Jurkat, Clone E6-1 (cell line): Measurements from ENCODE around the gene GP5. TPM values are rescaled to one million over a fixed set of nuclear protein-coding genes. Genes with fewer than 3 reads are reported as not detected.

Experiments used
- DNase-seq: peaks from one replicate; pipeline ENCODE4 v3.0.0-alpha.2; 2011; ENCODE audit warnings: low read depth, low spot score
- H3K4me3 ChIP-seq: 2 replicates; pipeline ENCODE4 v1.5.1; 2011; ENCODE audit warnings: mild to moderate bottlenecking, low read length, control low read depth, moderate library complexity
- polyA plus RNA-seq: library from polyadenylated mRNA; unstranded; fragments of >200 nt; gene quantifications from one replicate; pipeline ENCODE4 v1.2.1, GENCODE V29; 2012; ENCODE audit warnings: missing spikeins; ENCODE audit not compliant: insufficient read length, insufficient read depth

Gene GP5, protein sequence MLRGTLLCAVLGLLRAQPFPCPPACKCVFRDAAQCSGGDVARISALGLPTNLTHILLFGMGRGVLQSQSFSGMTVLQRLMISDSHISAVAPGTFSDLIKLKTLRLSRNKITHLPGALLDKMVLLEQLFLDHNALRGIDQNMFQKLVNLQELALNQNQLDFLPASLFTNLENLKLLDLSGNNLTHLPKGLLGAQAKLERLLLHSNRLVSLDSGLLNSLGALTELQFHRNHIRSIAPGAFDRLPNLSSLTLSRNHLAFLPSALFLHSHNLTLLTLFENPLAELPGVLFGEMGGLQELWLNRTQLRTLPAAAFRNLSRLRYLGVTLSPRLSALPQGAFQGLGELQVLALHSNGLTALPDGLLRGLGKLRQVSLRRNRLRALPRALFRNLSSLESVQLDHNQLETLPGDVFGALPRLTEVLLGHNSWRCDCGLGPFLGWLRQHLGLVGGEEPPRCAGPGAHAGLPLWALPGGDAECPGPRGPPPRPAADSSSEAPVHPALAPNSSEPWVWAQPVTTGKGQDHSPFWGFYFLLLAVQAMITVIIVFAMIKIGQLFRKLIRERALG
- 0.97 TPM for polyA plus RNA-seq

DNA sequence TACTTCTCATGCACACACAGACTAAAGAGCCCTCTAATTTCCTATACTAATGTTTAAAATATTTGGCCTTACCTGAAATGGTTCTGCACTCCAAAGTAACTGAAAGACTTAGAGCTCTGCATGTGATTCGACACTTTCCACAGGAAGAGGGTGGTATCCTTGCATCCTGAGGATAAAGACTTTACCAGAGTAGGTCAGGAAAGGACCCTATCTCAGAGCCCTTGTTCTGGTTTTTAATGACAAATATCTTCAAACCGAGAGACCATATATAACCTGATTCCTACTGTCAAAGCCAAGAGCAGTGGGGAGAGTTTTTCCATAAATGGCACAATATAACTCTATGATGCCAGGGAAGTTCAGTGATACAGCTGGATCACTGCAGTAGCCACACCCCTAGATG is at the start of gene GP5:
Gene GP5 (minus strand): TSS at position 101 of the 400 bp plus-strand sequence. CDS start 984 bp downstream, outside the sequence.
- no peak within 1 kb of the TSS for H3K4me3 ChIP-seq

DNA sequence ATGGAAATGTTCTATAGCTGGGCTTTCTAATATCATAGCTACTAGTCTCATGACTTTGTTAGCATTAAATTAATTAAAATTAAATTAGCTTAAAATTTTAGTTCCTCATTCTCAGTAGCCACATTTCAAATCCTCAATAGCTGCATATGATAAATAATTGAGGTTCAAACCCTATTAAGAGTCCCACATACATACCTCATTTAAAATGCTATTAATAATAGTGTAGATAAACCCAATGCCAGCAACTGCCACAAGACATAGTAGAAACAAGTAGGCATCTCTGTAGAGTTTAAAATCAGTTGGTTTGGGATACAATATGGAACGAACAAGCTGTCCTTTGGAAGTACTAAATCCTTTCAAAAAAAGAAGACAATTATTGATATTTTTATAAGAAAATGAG is 48.6 kb upstream of the GP5 start:
- H3K4me3 ChIP-seq, result no peak overlapping the region
- no peak for DNase-seq

More for the DNA sequence above, at the start of gene GP5:
- DNase-seq, result no peak

DNA sequence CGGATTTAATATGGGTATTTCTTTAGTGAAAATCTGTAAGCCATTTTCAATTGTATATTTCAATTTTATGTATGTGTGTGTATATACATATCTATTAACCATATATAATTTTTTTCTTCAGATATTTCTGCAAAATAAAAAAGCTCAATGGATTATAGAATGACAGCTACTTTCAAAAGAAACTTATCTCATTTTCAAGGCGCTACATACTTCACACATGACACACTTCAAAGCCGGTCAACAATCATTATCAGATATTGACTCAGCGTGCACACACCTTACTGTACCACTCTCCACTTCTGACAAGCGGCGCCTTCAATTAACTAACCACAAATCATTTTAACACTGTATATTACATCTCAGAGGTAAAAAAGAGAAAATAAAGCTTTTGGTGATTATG is 48.1 kb upstream of the GP5 start:
- no peak overlapping the region for H3K4me3 ChIP-seq
- DNase-seq, result peak; percentile 71

DNA sequence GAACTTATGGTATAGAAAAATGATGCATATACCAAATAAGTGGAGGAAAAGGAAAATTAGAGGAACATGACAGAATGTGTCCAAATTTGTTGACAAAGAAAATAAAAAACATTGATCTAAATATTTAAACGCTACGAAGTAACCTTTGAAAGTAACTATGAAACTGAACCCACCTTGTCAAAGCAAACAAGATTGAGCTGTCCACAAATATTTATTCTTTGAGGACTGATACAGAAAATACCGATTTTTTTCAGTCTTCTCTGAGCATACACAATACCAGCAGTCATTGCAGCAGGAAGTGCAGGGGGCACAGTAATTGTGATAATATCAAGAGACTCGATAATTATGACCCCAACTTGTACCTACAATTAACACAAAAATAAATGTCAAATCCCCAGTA is 47.7 kb upstream of the GP5 start:
- H3K4me3 ChIP-seq, result no peak overlapping the region
- no peak for DNase-seq

DNA sequence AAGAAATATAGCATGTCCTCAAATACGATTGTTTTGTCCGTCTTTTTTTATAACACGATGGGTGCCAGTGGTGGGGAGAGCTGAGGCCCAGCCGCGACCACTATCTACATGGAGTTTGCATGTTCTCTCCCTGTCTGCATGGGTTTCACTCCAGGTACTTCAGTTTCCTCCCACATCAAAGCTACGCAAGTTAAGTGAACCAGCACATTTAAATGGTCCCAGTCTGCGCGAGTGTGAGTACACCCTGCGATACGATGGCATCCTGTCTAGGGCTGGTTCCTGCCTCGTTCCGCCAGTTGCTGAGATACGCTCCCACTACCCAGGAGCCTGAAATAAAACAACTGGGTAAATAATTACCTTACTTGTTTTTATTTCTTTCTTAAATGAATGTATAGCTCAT is 47.1 kb upstream of the GP5 start:
- no peak overlapping the region for H3K4me3 ChIP-seq
- DNase-seq, result peak; percentile 35

DNA sequence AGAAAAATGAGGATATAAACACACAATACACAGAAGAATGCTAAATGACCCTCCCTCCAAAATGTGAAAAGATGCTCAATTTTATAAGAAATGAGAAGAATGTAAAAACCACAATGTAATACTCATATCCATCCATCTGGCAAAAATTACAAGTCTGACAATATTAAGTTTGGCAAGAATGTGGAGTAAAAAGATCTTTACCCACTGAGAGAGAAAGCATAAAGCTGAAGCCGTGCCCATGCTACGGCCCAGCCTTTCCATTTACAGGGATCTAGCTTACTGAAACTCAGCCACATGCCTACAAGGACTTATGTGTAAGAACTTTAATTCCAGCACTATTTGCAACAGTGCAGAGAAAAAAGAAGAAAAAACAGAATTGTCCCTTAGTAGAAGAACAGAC is 44.8 kb upstream of the GP5 start:
- H3K4me3 ChIP-seq, result no peak overlapping the region
- no peak for DNase-seq

DNA sequence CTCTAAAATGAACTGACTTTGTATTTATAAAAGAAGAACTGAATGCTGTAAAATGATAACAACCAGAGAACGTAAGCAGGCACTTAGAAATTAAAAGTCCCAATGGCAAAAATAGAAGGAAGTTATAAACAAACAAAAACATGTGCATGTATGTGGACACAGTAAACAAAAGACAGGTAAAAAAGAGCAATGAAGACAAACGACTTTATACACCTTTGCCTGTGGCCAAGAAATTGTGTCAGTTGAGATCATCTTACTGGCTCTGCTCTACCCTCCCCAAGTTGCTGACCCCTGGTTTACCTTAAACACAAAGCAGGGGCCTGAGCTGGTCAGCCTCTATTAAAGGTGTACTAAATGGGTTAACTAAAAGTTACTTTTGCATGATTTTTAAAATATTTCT is 41.7 kb upstream of the GP5 start:
- no peak overlapping the region for H3K4me3 ChIP-seq
- no peak for DNase-seq

DNA sequence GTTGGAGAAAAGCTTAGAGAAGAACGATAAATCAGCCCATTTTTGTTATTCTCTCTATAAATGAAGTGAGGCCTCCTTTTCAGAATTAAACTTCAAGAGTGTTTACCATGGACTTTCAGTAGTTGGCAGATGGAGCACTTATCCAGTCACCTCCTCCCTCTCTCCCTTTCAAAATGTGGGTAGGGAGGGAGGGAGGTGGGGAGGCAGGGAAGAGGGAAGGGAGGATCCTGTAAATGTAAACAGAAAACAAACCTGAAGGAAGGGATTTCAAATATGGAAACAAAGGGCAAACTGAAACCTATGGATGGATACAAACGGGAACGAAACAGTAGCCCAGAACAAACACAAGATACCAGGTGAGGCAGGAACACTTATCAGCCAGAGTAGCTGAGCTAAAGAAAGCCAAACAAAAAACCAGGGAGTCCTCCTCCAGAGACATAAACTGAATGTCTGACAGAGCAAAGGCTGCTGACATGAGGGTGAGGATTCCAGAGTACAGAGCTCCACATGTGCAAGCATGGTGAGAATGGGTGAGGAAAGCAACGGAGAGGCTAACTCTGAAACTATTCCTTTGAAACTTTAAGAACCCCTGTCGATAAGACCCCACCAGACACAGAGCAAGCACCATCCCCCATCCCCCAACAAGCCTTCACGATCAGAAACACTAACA is 41.0 kb upstream of the GP5 start:
- DNase-seq, result no peak
- no peak overlapping the region for H3K4me3 ChIP-seq

DNA sequence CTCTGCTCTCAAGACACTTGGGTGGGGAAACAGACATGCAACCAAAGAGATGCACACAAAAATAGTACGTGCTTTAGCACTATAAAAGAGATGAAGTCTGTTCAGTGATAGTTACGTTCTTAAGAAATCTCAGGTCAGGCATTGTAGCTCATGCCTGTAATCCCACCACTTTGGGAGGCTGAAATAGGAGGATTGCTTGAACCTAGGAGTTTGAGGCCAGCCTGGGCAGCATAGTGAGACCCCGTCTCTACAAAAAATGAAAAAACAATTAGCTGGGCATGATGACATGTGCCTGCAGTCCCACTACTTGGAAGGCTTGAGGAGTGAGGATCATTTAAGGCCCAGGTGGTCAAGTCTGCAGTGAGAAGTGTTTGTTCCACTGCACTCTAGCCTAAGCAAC is 35.4 kb upstream of the GP5 start:
- H3K4me3 ChIP-seq, result no peak overlapping the region

DNA sequence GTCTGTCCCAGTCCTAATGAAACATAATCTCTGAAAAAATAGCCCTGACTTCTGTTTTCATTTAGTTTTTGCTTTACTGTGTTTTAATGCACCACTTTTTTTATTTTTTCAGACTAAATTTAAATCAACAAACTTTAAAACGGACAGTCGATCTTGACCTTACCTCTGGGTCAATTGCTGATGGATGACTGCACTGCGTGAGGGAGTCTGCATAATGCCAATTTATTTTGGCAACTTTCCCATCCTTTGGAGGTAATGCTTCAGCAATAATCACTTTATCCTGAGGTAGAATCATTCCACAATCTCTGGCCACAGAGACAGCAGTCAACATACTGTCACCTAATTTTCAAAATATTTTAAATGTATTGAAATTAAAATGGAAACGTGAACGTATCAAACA is 32.5 kb upstream of the GP5 start:
- no peak for DNase-seq
- H3K4me3 ChIP-seq, result no peak overlapping the region

More for the DNA sequence above, 35.4 kb upstream of the GP5 start:
- no peak for DNase-seq

DNA sequence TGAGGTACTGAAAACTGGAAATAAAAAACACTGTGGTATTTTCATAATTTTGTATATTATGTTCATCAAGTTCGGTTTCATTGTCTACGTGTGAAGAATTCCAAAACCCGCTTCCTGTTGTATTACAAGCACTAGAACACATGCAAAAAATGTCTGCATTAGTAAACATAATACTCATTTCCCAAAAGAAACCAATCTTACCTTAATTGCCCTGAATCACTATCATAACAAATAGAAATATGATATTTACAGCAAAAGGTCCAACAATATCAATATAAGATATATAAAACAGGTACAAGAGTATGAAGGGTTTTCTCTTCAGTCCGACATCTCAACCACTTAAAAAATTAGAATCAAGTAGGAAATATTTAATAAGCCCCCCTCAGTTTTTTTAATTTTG is 26.3 kb upstream of the GP5 start:
- no peak for DNase-seq
- no peak overlapping the region for H3K4me3 ChIP-seq

DNA sequence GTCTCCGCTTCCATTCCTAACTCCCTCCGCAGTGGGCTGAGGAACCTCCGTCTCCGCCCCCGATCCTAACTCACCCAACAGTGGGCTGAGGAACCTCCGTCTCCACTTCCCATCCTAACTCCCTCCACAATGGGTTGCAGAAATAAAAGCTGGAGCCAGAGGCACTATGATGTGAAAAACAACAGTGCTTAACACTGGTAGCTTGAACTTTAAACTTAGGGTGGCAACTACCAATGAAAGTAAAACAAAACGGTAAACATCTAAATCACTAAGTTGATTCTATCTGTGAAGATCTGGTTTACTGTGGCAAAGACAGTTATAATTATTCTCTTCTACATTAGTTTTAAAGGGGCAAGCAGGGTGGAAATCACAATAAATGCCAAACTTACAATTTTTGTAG is 25.9 kb upstream of the GP5 start:
- H3K4me3 ChIP-seq, result no peak overlapping the region
- DNase-seq, result no peak

DNA sequence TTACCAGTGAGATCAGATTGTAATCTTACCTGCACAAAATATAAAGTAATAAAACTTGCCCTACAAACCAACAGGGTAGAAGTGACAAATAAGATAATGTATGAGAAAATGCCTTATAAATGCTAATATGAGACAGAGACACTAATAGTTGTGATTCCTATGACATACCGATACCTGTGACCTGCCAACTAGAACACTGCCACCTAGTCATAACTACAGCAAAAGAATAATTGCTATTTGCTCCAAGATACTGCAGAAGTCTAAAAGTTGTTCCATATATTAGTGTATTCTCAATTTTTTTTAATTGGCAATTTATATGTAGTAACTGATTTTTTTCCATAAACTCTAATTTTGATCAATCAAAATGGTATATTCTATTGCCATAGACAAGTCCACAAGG is 25.3 kb upstream of the GP5 start:
- no peak overlapping the region for H3K4me3 ChIP-seq
- no peak for DNase-seq

DNA sequence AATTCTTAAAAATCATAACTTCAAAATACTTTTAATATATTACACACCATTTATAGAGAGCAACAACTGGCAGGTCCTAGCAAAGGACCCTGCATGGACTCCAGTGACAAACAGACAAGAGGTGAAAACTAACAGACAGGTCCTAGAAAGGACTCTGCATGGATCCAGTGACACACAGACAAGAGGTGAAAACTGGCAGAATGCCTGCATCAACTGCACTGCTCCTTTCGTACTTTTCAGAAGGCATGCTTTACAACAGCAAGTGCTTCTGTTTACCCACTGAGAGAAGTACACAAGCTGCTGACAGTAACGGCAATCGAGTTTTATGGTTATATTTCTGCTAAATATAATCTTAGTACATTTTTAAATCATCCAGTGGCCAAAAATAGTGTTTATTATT is 24.3 kb upstream of the GP5 start:
- no peak overlapping the region for H3K4me3 ChIP-seq
- DNase-seq, result no peak

DNA sequence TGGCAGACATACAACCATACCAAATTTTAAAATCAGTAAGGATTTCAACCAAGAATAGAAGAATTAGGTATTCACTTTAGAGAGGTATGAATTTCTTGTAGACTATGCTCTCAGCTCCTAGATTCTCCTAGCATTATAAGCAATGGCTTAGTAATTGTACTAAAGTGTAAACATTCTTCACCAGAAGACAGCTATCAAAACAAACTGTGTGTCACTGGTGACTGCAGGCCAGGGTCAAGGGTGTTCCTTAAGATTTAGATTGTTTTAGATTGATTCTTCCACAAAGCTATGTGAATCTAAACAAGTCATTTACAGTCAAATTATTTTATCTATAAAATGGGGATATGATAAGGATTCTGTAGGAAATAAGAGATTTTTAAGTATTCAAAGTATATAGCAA is 23.1 kb upstream of the GP5 start:
- DNase-seq, result no peak
- H3K4me3 ChIP-seq, result no peak overlapping the region

DNA sequence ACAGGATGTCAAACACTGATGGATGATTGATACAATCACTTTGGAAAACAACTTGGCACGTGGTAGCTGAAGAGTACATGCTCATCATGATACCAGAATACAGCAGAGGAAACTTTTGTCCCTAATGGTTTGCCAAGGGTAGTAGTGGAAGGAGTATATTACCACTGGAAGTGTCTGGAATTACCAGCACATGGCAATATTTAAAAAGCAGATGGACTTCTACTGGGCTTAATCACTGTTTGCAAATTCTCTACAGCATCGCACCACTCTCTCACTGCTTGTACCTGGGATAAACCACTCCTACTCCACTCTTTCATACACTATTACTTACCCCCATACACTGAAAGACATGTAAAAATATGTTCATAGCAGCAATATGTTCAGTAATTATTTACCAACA is 19.6 kb upstream of the GP5 start:
- no peak for DNase-seq
- H3K4me3 ChIP-seq, result no peak overlapping the region

DNA sequence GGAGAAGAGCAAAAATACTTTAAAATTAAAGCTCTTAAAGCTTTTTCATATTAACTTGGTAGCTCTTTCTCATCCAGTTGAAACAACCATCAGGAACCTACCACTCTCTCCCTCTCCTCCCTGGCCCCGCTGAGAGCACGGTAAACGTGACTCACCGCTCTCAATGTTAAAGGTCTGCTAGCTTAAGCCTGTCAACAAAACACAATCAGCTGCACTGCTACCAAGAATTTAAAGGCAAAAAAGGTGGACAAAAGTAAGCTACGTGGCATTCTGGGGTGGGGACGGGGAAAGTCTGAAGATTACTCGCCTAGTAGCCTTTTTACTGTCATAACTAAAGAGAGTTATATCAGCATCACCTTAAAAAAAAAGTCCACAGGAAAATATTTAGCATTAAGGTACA is 8.4 kb upstream of the GP5 start:
- no peak overlapping the region for H3K4me3 ChIP-seq

DNA sequence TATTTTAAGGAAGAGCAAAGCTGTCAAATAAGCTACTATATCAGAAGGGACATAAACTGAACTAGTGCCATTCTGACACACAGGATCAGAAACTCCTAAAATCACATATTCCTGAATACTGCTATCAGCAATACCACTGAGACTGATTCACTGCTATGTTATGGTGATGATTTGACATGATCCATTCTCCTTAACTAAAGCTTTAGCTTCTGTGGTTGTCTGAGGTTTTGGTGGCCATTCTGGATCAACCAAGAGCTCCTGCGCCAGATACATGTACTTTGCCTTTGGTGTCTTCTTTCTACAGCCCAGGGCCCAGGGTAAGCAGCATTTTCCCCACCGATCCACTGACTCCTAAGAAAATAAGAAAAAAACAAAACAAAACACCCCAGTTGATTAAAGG is 6.7 kb upstream of the GP5 start:
- DNase-seq, result no peak
- H3K4me3 ChIP-seq, result no peak overlapping the region

More for the DNA sequence above, 8.4 kb upstream of the GP5 start:
- DNase-seq, result no peak

DNA sequence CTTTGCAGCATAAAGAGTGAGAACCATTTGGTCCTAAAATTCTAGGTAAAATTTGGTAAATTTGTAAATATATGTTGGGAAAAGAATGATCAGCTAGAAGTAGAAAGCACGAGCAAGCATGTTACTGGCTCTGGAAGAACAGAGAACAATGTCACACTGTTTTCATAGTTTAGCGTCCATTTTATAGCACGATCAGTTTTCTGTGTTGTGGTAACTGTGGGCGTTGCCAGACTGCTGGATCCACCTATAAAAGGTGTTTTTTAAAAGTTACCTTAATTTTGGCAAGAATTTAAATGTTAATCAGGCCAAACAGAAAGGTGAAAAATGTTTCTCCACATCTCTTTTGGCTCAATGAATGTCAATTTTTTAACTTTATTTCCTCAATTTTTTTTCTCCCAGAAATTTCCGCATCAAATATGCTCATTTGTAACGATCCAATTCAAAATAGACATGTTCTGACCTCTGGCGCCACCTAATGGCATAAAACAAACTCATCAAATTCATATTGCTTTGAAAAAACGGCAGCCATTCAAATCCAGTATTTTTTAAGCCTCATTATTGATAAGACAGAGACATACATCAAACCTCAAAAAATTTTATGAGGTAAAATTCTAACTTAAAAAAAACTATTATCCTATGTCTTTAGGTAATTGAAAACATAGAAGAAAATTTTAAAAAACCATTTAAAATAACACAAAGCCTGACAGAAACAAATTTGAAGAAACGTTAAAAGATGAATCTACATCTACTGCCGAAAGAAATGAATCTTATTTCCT is 5.5 kb upstream of the GP5 start:
- H3K4me3 ChIP-seq, result no peak overlapping the region
- peak; percentile 58 for DNase-seq

DNA sequence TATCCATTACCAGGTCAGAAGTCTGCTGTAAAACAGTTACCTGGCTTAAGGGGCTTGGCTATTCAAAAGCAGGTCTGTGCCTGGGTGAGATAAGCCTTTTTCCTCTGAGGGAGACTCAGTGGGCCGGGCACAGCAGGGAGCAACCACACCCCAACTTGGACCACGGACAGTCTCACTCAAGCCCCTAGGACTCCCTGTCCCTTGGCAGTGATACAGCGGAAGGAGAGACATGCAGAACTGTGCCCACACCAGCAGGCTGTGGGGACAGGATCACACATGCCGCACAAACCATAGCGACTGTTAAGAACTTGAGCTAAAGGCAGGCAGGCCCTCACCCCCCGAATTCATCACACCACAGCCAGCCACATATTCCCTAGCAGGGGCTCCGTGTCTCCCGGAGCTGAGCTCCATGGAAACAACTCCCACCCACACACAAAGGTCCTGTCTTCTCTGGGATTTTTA is 2.8 kb upstream of the GP5 start:
- H3K4me3 ChIP-seq, result no peak overlapping the region

More for the DNA sequence above, 2.8 kb upstream of the GP5 start:
- DNase-seq, result no peak
